Left lung (tissue), 10 donors: Measurements from ENCODE around the gene BMAL1. TPM values are rescaled to one million over a fixed set of nuclear protein-coding genes. Genes with fewer than 3 reads are reported as not detected.

ENCODE experiments used
- ATAC-seq: fragments of 200-7000 bp; cut with Tn5 transposase; one replicate; pipeline ENCODE4 v1.9.1; 2020; ENCODE audit warnings: moderate library complexity
- DNase-seq, 4 donors: peaks; one replicate each; pipeline ENCODE4 v3.0.0-alpha.2; 2013 to 2020
- H3K27ac ChIP-seq, 2 donors: fragments of 200-600 bp; sonication (generic) in 1 of 2; one replicate each; pipeline versions ENCODE4 v1.5.0 to v1.8.0; 2020 to 2021
- H3K27me3 ChIP-seq, 2 donors: fragments of 200-600 bp; sonication (generic) in 1 of 2; one replicate each; pipeline versions ENCODE4 v1.5.0 to v1.8.0; 2020 to 2021
- H3K36me3 ChIP-seq, 2 donors: fragments of 200-600 bp; sonication (generic) in 1 of 2; one replicate each; pipeline versions ENCODE4 v1.5.0 to v1.8.0; 2020 to 2021
- H3K4me1 ChIP-seq, 2 donors: fragments of 200-600 bp; one replicate each; pipeline ENCODE4 v1.8.0; 2021
- H3K4me3 ChIP-seq, 2 donors: fragments of 200-600 bp; sonication (generic) in 1 of 2; one replicate each; pipeline versions ENCODE4 v1.5.0 to v1.8.0; 2020 to 2021; ENCODE audit warnings: mild to moderate bottlenecking in 1 of 2
- H3K9me3 ChIP-seq, 2 donors: fragments of 200-600 bp; sonication (generic) in 1 of 2; one replicate each; pipeline versions ENCODE4 v1.5.0 to v1.8.0; 2020 to 2021
- CTCF ChIP-seq, 2 donors: fragments of 200-600 bp; sonication (generic) in 1 of 2; IDR thresholded peaks; one replicate each; pipeline versions ENCODE4 v1.5.0 to v1.8.0; 2021; ENCODE audit warnings: antibody characterized with exemption in 2 of 2
- intact Hi-C, 2 donors: fragments of 100-400 bp; cut with DNase I; formaldehyde crosslinking; loops; one replicate each; pipeline versions ENCODE4 v1.11.2 to v1.14.2; 2022
- polyA plus RNA-seq, 6 donors: library from polyadenylated mRNA; unstranded; fragments of 120-200 nt; gene quantifications; one replicate each; pipeline ENCODE4 v1.2.1, GENCODE V29; 2013; ENCODE audit not compliant: insufficient read length in 6 of 6
- total RNA-seq, 2 donors: library from RNA; stranded (reverse); fragmentation: NEBNext Ultra II Directional; extraction: Animal tissue kit (Norgen Biotek cat#: 25700); gene quantifications; one replicate each; pipeline ENCODE4 v1.2.1, GENCODE V29; 2021
- donor health status: DM: no; HTN: yes; CAD: no.
- donor health status: DM: no; HTN: no; CAD: no.

The BMAL1 gene
- total and polyA plus RNA-seq, 8 donors: 10.2 to 31.6 (median 12.5) TPM

- peaks cover 15 to 33% of the 10 kb centered on the region in 2 donors for H3K4me1 ChIP-seq
- no peak for TF ChIP-seq CTCF (IDR thresholded peaks at IDR 0.05)
- ATAC-seq (no peak), DNase-seq (no peak)
- H3K9me3 ChIP-seq: no peaks in the 10 kb centered on the region
- no peak overlapping the region for H3K27ac ChIP-seq
- peaks cover 0 to 19% of the 10 kb centered on the region in 2 donors for H3K36me3 ChIP-seq
- H3K27me3 ChIP-seq: no peaks in the 10 kb centered on the region
- no peak overlapping the region for H3K4me3 ChIP-seq
- intact Hi-C loops: no loop called here
These were observed 32.9 kb downstream of the BMAL1 start for GRCh38 chr11:13310443-13310842.

GRCh38 chr11:13311570-13311969 is 34.0 kb downstream of the BMAL1 start:
- DNase-seq: no peak
- no peak for ATAC-seq
- no peak for TF ChIP-seq CTCF (IDR thresholded peaks at IDR 0.05)
- Histone ChIP-seq H3K27me3 (no peaks in the 10 kb centered on the region), H3K4me3 (no peak overlapping the region), H3K27ac (no peak overlapping the region), H3K9me3 (no peaks in the 10 kb centered on the region), H3K36me3 (peaks cover 0 to 19% of the 10 kb centered on the region in 2 donors), H3K4me1 (peaks cover 23 to 32% of the 10 kb centered on the region in 2 donors)
- intact Hi-C loops: no loop called here

- intact Hi-C loops: no loop called here
- H3K4me1 ChIP-seq: peaks cover 26 to 30% of the 10 kb centered on the region in 2 donors
- peaks cover 0 to 19% of the 10 kb centered on the region in 2 donors for H3K36me3 ChIP-seq
- DNase-seq (no peak), ATAC-seq (no peak)
- no peak overlapping the region for H3K4me3 ChIP-seq
- H3K9me3 ChIP-seq: no peaks in the 10 kb centered on the region
- TF ChIP-seq CTCF (IDR thresholded peaks at IDR 0.05): no peak
- H3K27ac ChIP-seq: no peak overlapping the region
- H3K27me3 ChIP-seq: no peaks in the 10 kb centered on the region
These were observed 35.6 kb downstream of the BMAL1 start for GRCh38 chr11:13313005-13313819.

GRCh38 chr11:13314676-13315394 is 37.2 kb downstream of the BMAL1 start:
- intact Hi-C loops: no loop called here
- H3K9me3 ChIP-seq: no peaks in the 10 kb centered on the region
- no peak for ATAC-seq
- peaks cover 0 to 18% of the 10 kb centered on the region in 2 donors for H3K36me3 ChIP-seq
- H3K27ac ChIP-seq: no peak overlapping the region
- H3K4me3 ChIP-seq: no peak overlapping the region
- DNase-seq: no peak
- no peaks in the 10 kb centered on the region for H3K27me3 ChIP-seq
- TF ChIP-seq CTCF (IDR thresholded peaks at IDR 0.05): no peak
- peaks cover 26 to 44% of the 10 kb centered on the region in 2 donors for H3K4me1 ChIP-seq
